A549 (cell line): ENCODE results near the gene STPG2. TPM values are rescaled to one million over a fixed set of nuclear protein-coding genes. Genes with fewer than 3 reads are reported as not detected.

ENCODE experiments used
- ATAC-seq, 2 experiments: fragments of 200-7000 bp in 1 of 2; fragments of >200 bp in 1 of 2; cut with Nextera tagmentation in 1 of 2; cut with Tn5 transposase in 1 of 2; 3 replicates each; pipeline versions ENCODE4 v1.8.0 to v1.9.1; 2018 to 2020; ENCODE audit warnings: mild to moderate bottlenecking in 1 of 2, moderate library complexity in 1 of 2
- CTCF ChIA-PET: fragments of 300-600 bp; sonication (Branson Sonifier 250); formaldehyde crosslinking; extraction: SDS; loops from one replicate; lab custom pipeline; 2021; ENCODE audit warnings: antibody characterized with exemption, inconsistent platforms; lab: Yijun Ruan, JAX
- POLR2A ChIA-PET: fragments of 350-600 bp; formaldehyde crosslinking; extraction: SDS; loops from one replicate; lab custom pipeline; 2021; ENCODE audit warnings: antibody characterized with exemption, inconsistent platforms; lab: Yijun Ruan, JAX
- DNase-seq, 2 experiments: peaks; one replicate each; pipeline versions ENCODE4 v3.0.0 to v3.0.0-alpha.2; 2011 to 2016; ENCODE audit warnings: low read depth in 1 of 2, low spot score in 1 of 2
- FAIRE-seq: peaks from 2 replicates; lab custom pipeline; 2011; peaks lifted over from hg19 to GRCh38; lab: Jason Lieb, UNC
- H3K27ac ChIP-seq, 2 experiments: fragments of >200 bp; sonication (Bioruptor Twin); formaldehyde crosslinking; 3 replicates each; pipeline ENCODE4 v1.5.1; 2016 to 2017
- H3K4me1 ChIP-seq: fragments of >200 bp; sonication (Bioruptor Twin); formaldehyde crosslinking; 3 replicates; pipeline ENCODE4 v1.6.1; 2016
- H3K4me2 ChIP-seq: fragments of >200 bp; sonication (Bioruptor Twin); formaldehyde crosslinking; 3 replicates; pipeline ENCODE4 v1.6.1; 2016
- H3K4me3 ChIP-seq: fragments of >200 bp; sonication (Bioruptor Twin); formaldehyde crosslinking; 3 replicates; pipeline ENCODE4 v1.5.1; 2016
- H3K9me3 ChIP-seq: fragments of >200 bp; sonication (Bioruptor Twin); formaldehyde crosslinking; 3 replicates; pipeline ENCODE4 v1.6.1; 2016
- BCL3 ChIP-seq: fragments of >200 bp; sonication (Bioruptor Twin); formaldehyde crosslinking; IDR thresholded peaks from 3 replicates; pipeline ENCODE4 v1.6.1; 2016
- CBX2 ChIP-seq: fragments of 200-600 bp; sonication (generic); IDR thresholded peaks from 2 replicates; pipeline ENCODE4 v1.6.1; 2016; ENCODE audit warnings: low read depth, mild to moderate bottlenecking, borderline replicate concordance
- CEBPB ChIP-seq, 2 experiments: fragments of >200 bp in 1 of 2; sonication (Bioruptor Twin) in 1 of 2; formaldehyde crosslinking in 1 of 2; IDR thresholded peaks; 2 replicates each; pipeline ENCODE4 v1.6.1; 2012 to 2016
- CHD2 ChIP-seq: fragments of 150-350 bp; IDR thresholded peaks from 2 replicates; pipeline ENCODE4 v1.6.1; 2014; ENCODE audit warnings: low read length; ENCODE audit not compliant: partially characterized antibody
- ELK1 ChIP-seq: fragments of 150-350 bp; IDR thresholded peaks from 2 replicates; pipeline ENCODE4 v1.6.1; 2014; ENCODE audit warnings: low read depth, mild to moderate bottlenecking, low read length
- EP300 ChIP-seq, 2 experiments: fragments of >200 bp; sonication (Bioruptor Twin); formaldehyde crosslinking; IDR thresholded peaks; 2 replicates in 1 of 2; 3 replicates in 1 of 2; pipeline ENCODE4 v1.6.1; 2016 to 2017
- FOSB ChIP-seq: fragments of 250-450 bp; sonication (Bioruptor Pico); IDR thresholded peaks from 2 replicates; pipeline ENCODE4 v1.5.0; 2020; ENCODE audit warnings: mild to moderate bottlenecking, moderate library complexity
- FOSL2 ChIP-seq, 2 experiments: fragments of 450-650 bp in 1 of 2; fragments of >200 bp in 1 of 2; sonication (Bioruptor Twin) in 1 of 2; formaldehyde crosslinking; IDR thresholded peaks; 2 replicates each; pipeline versions ENCODE4 v1.5.0 to v1.6.1; 2016 to 2020; ENCODE audit warnings: mild to moderate bottlenecking in 1 of 2, moderate library complexity in 1 of 2
- FOXS1 ChIP-seq: fragments of 250-450 bp; sonication (Bioruptor Pico); IDR thresholded peaks from 2 replicates; pipeline ENCODE4 v1.5.0; 2020; ENCODE audit warnings: mild to moderate bottlenecking, moderate library complexity
- HDAC2 ChIP-seq: fragments of 200-600 bp; sonication (generic); IDR thresholded peaks from 2 replicates; pipeline ENCODE4 v1.6.1; 2016
- HOXB5 ChIP-seq: fragments of 250-450 bp; sonication (Bioruptor Pico); IDR thresholded peaks from 2 replicates; pipeline ENCODE4 v1.5.0; 2020; ENCODE audit warnings: mild to moderate bottlenecking, moderate library complexity
- KDM1A ChIP-seq: fragments of 200-600 bp; sonication (generic); IDR thresholded peaks from 2 replicates; pipeline ENCODE4 v1.6.1; 2016; ENCODE audit warnings: low read depth, mild to moderate bottlenecking
- MYC ChIP-seq: IDR thresholded peaks from 2 replicates; pipeline ENCODE4 v1.6.1; 2012; ENCODE audit warnings: mild to moderate bottlenecking, inconsistent platforms, low read length, improper control_type of control experiment, borderline replicate concordance
- PHF8 ChIP-seq: fragments of 200-600 bp; sonication (generic); IDR thresholded peaks from 2 replicates; pipeline ENCODE4 v1.6.1; 2016; ENCODE audit warnings: low read depth, mild to moderate bottlenecking, antibody characterized with exemption, moderate library complexity, borderline replicate concordance
- POLR2AphosphoS2 ChIP-seq: conservative IDR thresholded peaks from 2 replicates; pipeline ENCODE4 v1.6.1; 2012; ENCODE audit warnings: low read length, improper control_type of control experiment, inconsistent platforms
- RARB ChIP-seq: fragments of 250-450 bp; sonication (Bioruptor Pico); IDR thresholded peaks from 2 replicates; pipeline ENCODE4 v1.8.0; 2021; ENCODE audit warnings: mild to moderate bottlenecking, moderate library complexity
- REST ChIP-seq: fragments of 200-600 bp; sonication (generic); IDR thresholded peaks from 2 replicates; pipeline ENCODE4 v1.6.1; 2016; ENCODE audit warnings: antibody characterized with exemption, mild to moderate bottlenecking, moderate library complexity
- RFX5 ChIP-seq: fragments of 450-650 bp; IDR thresholded peaks from 2 replicates; pipeline ENCODE4 v1.7.1; 2014; ENCODE audit warnings: antibody characterized with exemption, mild to moderate bottlenecking, moderate library complexity
- RNF2 ChIP-seq: fragments of 200-600 bp; sonication (generic); IDR thresholded peaks from 2 replicates; pipeline ENCODE4 v1.6.1; 2016; ENCODE audit warnings: low read depth, mild to moderate bottlenecking, antibody characterized with exemption, moderate library complexity, borderline replicate concordance
- ZFP36 ChIP-seq: fragments of 450-650 bp; IDR thresholded peaks from 2 replicates; pipeline ENCODE4 v1.6.1; 2014; ENCODE audit warnings: borderline replicate concordance; ENCODE audit not compliant: partially characterized antibody
- ZNF302 ChIP-seq: fragments of 250-450 bp; sonication (Bioruptor Pico); IDR thresholded peaks from 2 replicates; pipeline ENCODE4 v1.9.0; 2021; ENCODE audit warnings: inconsistent platforms, mild to moderate bottlenecking, moderate library complexity
- ZSCAN20 ChIP-seq: fragments of 250-450 bp; sonication (Bioruptor Pico); IDR thresholded peaks from 2 replicates; pipeline ENCODE4 v1.8.0; 2022; ENCODE audit warnings: mild to moderate bottlenecking, moderate library complexity
- WGBS: methylation state at CpG from one replicate; pipeline ENCODE4 v1.1.6; 2017; ENCODE audit errors: missing lambda C conversion rate; 5-methylcytosine and 5-hydroxymethylcytosine counted together
- polyA plus RNA-seq, 4 experiments: library from polyadenylated mRNA; depleted of rRNA in 3 of 4; stranded (reverse); fragments of >200 nt; fragmentation: RNase III in 1 of 4; extraction: RNeasy Plus Mini Kit Qiagen cat#74134 plus additional on column Dnase treatment in 1 of 4; gene quantifications; 2 replicates in 3 of 4; 3 replicates in 1 of 4; pipeline ENCODE4 v1.2.3, GENCODE V29; 2011 to 2017
- TF ChIP-seq, protein P1 (sequence below): IDR thresholded peaks from 2 replicates; pipeline ENCODE4 v1.6.1; 2012; ENCODE audit warnings: low read depth, borderline replicate concordance
- TF ChIP-seq, protein P2 (sequence below): fragments of >200 bp; sonication (Bioruptor Twin); formaldehyde crosslinking; IDR thresholded peaks from 3 replicates; pipeline ENCODE4 v1.5.1; 2016
- TF ChIP-seq, protein P3 (sequence below): IDR thresholded peaks from 2 replicates; pipeline ENCODE4 v1.6.1; 2012

Gene STPG2
- polyA plus RNA-seq, 2 of the 4 experiments (the other 2 are of a cell fraction), result 0.05 TPM; not detected in 1

GRCh38 chr4:97593248-97593647 lies 550.0 kb downstream of the STPG2 start (continued):
- TF ChIP-seq POLR2AphosphoS2 (no peak), RNF2 (no peak), RARB (CRISPR knock-in tag) (no peak), EP300 (IDR thresholded peaks at IDR 0.05) (no peak), FOXS1 (no peak), CBX2 (no peak)
- TF ChIP-seq, all 56 proteins: peak for 0

GRCh38 chr4:97590266-97590665 lies 553.0 kb downstream of the STPG2 start:
- no peak overlapping the region for H3K4me3 ChIP-seq
- ChIA-PET CTCF (no interaction called here), POLR2A (no interaction called here)
- ATAC-seq (no peak), DNase-seq (no peak)
- H3K4me1 ChIP-seq, result peaks cover 3% of the 10 kb centered on the region; the same call in 1 of the 3 replicates
- TF ChIP-seq FOSL2 (IDR thresholded peaks at IDR 0.05) (no peak), FOSL2 (CRISPR knock-in tag; IDR thresholded peaks at IDR 0.05) (no peak), ZFP36 (no peak), CHD2 (no peak), HOXB5 (CRISPR knock-in tag) (no peak), HDAC2 (no peak), KDM1A (no peak), REST (no peak), PHF8 (no peak), BCL3 (no peak), ZNF302 (CRISPR knock-in tag) (no peak), ZSCAN20 (CRISPR knock-in tag) (no peak), MYC (no peak), ELK1 (no peak), RFX5 (no peak), CEBPB (IDR thresholded peaks at IDR 0.05) (no peak), CBX2 (no peak), FOSB (CRISPR knock-in tag) (no peak)
- TF ChIP-seq, protein P1, sequence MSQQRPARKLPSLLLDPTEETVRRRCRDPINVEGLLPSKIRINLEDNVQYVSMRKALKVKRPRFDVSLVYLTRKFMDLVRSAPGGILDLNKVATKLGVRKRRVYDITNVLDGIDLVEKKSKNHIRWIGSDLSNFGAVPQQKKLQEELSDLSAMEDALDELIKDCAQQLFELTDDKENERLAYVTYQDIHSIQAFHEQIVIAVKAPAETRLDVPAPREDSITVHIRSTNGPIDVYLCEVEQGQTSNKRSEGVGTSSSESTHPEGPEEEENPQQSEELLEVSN, result no peak
- TF ChIP-seq, protein P2, sequence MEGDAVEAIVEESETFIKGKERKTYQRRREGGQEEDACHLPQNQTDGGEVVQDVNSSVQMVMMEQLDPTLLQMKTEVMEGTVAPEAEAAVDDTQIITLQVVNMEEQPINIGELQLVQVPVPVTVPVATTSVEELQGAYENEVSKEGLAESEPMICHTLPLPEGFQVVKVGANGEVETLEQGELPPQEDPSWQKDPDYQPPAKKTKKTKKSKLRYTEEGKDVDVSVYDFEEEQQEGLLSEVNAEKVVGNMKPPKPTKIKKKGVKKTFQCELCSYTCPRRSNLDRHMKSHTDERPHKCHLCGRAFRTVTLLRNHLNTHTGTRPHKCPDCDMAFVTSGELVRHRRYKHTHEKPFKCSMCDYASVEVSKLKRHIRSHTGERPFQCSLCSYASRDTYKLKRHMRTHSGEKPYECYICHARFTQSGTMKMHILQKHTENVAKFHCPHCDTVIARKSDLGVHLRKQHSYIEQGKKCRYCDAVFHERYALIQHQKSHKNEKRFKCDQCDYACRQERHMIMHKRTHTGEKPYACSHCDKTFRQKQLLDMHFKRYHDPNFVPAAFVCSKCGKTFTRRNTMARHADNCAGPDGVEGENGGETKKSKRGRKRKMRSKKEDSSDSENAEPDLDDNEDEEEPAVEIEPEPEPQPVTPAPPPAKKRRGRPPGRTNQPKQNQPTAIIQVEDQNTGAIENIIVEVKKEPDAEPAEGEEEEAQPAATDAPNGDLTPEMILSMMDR, result no peak
- TF ChIP-seq, protein P3, sequence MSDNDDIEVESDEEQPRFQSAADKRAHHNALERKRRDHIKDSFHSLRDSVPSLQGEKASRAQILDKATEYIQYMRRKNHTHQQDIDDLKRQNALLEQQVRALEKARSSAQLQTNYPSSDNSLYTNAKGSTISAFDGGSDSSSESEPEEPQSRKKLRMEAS, result no peak
- TF ChIP-seq, all 56 proteins: peak for 0
- FAIRE-seq, result no peak
- H3K27ac ChIP-seq, result no peak overlapping the region
- H3K4me2 ChIP-seq, result 0 out of 3 replicates have a peak overlapping the region, but pooled peaks have one; percentile 30
- H3K9me3 ChIP-seq, result no peaks in the 10 kb centered on the region
- WGBS, result 28% methylated on average over 4 of the region's 4 CpGs
